Prostate gland (tissue), 2 donors: ENCODE data around the gene MTX3.

Experiments
- POLR2A ChIP-seq: fragments of 450-650 bp; IDR thresholded peaks from one replicate; pipeline ENCODE4 v1.6.1; 2016; ENCODE audit warnings: antibody characterized with exemption, mild to moderate bottlenecking
- TF ChIP-seq, protein P1 (sequence below), 4 experiments: fragments of 200-600 bp in 2 of 4; fragments of 450-650 bp in 2 of 4; sonication (generic) in 2 of 4; IDR thresholded peaks; 1 replicate in 3 of 4; 2 replicates in 1 of 4; pipeline ENCODE4 v1.5.1; 2016 to 2019; ENCODE audit warnings: antibody characterized with exemption in 4 of 4, mild to moderate bottlenecking in 2 of 4, moderate library complexity in 2 of 4

DNA sequence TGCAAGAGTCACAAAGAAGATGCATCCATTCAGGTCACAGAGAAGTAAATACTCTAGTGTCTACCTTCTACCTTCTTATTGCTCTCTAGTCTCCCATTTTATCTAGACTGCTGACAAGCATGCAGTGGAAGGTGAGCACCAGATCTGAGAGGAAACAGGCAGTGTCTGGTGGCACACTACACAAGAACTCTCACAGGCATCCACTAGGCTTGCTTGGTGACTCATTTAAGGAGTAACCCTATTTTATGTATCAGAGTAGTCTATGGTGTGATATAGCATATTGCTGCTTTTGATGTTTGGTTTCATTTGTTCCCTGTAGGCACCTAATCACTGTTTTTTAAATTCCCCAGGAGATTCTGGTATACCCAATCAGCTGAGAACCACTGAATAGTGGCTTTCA lies 42.5 kb upstream of the MTX3 start:
- TF ChIP-seq, protein P1, sequence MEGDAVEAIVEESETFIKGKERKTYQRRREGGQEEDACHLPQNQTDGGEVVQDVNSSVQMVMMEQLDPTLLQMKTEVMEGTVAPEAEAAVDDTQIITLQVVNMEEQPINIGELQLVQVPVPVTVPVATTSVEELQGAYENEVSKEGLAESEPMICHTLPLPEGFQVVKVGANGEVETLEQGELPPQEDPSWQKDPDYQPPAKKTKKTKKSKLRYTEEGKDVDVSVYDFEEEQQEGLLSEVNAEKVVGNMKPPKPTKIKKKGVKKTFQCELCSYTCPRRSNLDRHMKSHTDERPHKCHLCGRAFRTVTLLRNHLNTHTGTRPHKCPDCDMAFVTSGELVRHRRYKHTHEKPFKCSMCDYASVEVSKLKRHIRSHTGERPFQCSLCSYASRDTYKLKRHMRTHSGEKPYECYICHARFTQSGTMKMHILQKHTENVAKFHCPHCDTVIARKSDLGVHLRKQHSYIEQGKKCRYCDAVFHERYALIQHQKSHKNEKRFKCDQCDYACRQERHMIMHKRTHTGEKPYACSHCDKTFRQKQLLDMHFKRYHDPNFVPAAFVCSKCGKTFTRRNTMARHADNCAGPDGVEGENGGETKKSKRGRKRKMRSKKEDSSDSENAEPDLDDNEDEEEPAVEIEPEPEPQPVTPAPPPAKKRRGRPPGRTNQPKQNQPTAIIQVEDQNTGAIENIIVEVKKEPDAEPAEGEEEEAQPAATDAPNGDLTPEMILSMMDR (IDR thresholded peaks at IDR 0.05): no peak
- TF ChIP-seq POLR2A: no peak
